GM12892 (cell line): ENCODE results near the gene HPS1.

Experiments used
- POLR2A ChIP-seq: IDR thresholded peaks from 2 replicates; pipeline ENCODE4 v1.6.1; 2011; ENCODE audit warnings: low read depth, low read length, control low read depth
- TAF1 ChIP-seq: IDR thresholded peaks from 2 replicates; pipeline ENCODE4 v1.6.1; 2011; ENCODE audit warnings: low read depth, mild to moderate bottlenecking, control low read depth, low read length, borderline replicate concordance

GRCh38 chr10:98478430-98479222 is 31.9 kb upstream of the HPS1 start:
- TF ChIP-seq TAF1 = no peak
- peak; percentile 20; the same call in 1 of the 2 replicates for TF ChIP-seq POLR2A
